ENCODE results near the gene ZNF146. TPM values are rescaled to one million over a fixed set of nuclear protein-coding genes. Genes with fewer than 3 reads are reported as not detected.
"Not testable (repeated sequence)": the region's sequence is repeated elsewhere in the genome, so short reads cannot be mapped to it uniquely, and the experiment has no call there.

The ZNF146 gene
- total and polyA plus RNA-seq, 2 experiments from 2014 or later: 60.0 to 64.6 TPM

DNA sequence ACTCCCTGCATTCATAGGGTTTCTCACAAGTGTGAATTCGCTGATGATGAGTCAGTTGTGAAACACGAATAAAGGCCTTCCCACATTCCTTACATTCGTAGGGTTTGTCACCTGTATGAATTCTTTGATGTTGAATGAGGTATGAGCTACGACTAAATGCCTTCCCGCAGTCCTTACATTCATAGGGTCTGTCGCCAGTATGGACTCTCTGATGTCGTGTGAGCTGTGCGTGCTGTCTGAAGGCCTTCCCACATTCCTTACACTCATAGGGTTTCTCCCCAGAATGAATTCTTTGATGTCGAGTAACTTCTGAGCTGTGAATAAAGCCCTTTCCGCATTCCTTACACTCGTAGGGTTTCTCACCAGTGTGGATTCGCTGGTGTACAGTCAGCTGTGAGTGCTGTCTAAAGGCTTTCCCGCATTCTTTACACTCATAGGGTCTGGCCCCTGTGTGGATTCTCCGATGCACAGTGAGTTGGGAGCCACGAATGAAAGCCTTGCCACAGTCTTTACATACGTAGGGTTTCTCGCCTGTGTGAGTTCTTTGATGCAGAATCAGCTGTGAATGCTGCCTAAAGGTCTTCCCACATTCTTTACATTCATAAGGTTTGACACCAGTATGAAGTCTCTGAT, 32.2 kb upstream of the ZNF146 start:
- Histone ChIP-seq H3K9me2 (ENCODE audit: insufficient read depth) (no peaks in the 10 kb centered on the region), H4K20me1 (ENCODE audit: insufficient read depth) (no peaks in the 10 kb centered on the region), H3K9ac (no peak overlapping the region), H3K27ac (no peak overlapping the region), H3K4me2 (ENCODE audit: unreplicated experiment) (no peak overlapping the region), H2AFZ (no peak overlapping the region), H3K4me1 (ENCODE audit: insufficient read depth) (no peaks in the 10 kb centered on the region), H3K4me3 (no peak overlapping the region), H3K36me3 (ENCODE audit: low read depth) (peaks cover 13% of the 10 kb centered on the region; the same call in 1 of the 2 replicates), H3F3A (ENCODE audit: insufficient read depth) (no peaks in the 10 kb centered on the region), H3K9me3 (ENCODE audit: low read depth) (no peaks in the 10 kb centered on the region), H3K27me3 (replicated peaks; ENCODE audit: insufficient read depth) (no peaks in the 10 kb centered on the region), H3K79me2 (ENCODE audit: insufficient read depth) (no peaks in the 10 kb centered on the region)
- in situ Hi-C loops (cut with MboI): no loop called here
- WGBS, 2 experiments (ENCODE audit: low coverage in 1 of 2, low lambda C conversion rate in 2 of 2, missing lambda C conversion rate in 2 of 2): 86 to 87% methylated on average over 17 of the region's 17 CpGs
- DNase-seq: no peak
- TF ChIP-seq EZH2 (IDR thresholded peaks at IDR 0.05; ENCODE audit: insufficient read depth, poor library complexity, severe bottlenecking): no peak
- TF ChIP-seq EZH2phosphoT487 (IDR thresholded peaks at IDR 0.05; ENCODE audit: insufficient read depth, low read depth): no peak

DNA sequence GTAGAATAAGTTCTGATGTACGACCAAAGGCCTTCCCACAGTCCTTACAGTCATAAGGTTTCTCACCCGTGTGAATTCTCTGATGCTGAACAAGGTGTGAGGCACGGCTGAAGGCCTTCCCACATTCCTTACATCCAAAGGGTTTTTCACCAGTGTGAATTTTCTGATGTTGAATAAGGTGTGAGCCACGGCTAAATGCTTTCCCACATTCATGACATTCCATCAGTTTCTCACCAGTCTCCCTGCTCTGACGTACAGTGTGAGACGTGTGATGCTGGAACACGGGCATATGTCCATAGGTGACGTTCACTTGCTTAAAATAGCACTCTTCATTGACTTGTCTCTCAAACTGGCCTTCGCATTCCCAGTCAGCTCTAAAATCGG, 31.7 kb upstream of the ZNF146 start:
- no peak for TF ChIP-seq EZH2 (IDR thresholded peaks at IDR 0.05; ENCODE audit: insufficient read depth, poor library complexity, severe bottlenecking)
- TF ChIP-seq EZH2phosphoT487 (IDR thresholded peaks at IDR 0.05; ENCODE audit: insufficient read depth, low read depth): no peak
- Histone ChIP-seq H3K36me3 (ENCODE audit: low read depth) (peaks cover 13% of the 10 kb centered on the region; the same call in 1 of the 2 replicates), H3K9ac (no peak overlapping the region), H3K9me3 (ENCODE audit: low read depth) (no peaks in the 10 kb centered on the region), H3K4me3 (no peak overlapping the region), H3K27me3 (replicated peaks; ENCODE audit: insufficient read depth) (no peaks in the 10 kb centered on the region), H3F3A (ENCODE audit: insufficient read depth) (no peaks in the 10 kb centered on the region), H3K79me2 (ENCODE audit: insufficient read depth) (no peaks in the 10 kb centered on the region), H3K4me1 (ENCODE audit: insufficient read depth) (no peaks in the 10 kb centered on the region), H4K20me1 (ENCODE audit: insufficient read depth) (no peaks in the 10 kb centered on the region), H3K4me2 (ENCODE audit: unreplicated experiment) (no peak overlapping the region), H3K9me2 (ENCODE audit: insufficient read depth) (no peaks in the 10 kb centered on the region), H3K27ac (no peak overlapping the region), H2AFZ (no peak overlapping the region)
- WGBS, 2 experiments (ENCODE audit: low coverage in 1 of 2, low lambda C conversion rate in 2 of 2, missing lambda C conversion rate in 2 of 2): 85 to 88% methylated on average over 10 of the region's 10 CpGs
- DNase-seq: no peak
- in situ Hi-C loops (cut with MboI): no loop called here

DNA sequence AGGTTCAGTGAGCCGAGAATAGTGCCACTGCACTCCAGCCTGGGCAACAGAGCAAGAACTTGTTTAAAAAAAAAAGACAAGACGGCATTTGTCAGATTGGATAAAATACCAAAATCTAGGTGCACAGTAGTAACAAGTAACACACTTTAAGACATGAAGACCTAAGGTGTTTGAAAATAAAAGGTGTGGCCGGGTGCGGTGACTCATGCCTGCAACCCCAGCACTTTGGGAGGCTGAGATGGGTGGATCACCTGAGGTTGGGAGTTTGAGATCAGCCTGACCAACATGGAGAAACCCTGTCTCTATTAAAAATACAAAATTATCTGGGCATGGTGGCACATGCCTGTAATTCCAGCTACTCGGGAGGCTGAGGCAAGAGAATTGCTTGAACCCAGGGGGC, 28.2 kb upstream of the ZNF146 start:
- H2AFZ ChIP-seq; H3K9me2 ChIP-seq (ENCODE audit: insufficient read depth); H3K9ac ChIP-seq; H3K79me2 ChIP-seq (ENCODE audit: insufficient read depth); DNase-seq; H3F3A ChIP-seq (ENCODE audit: insufficient read depth); H3K27me3 ChIP-seq (replicated peaks; ENCODE audit: insufficient read depth); H4K20me1 ChIP-seq (ENCODE audit: insufficient read depth); H3K4me3 ChIP-seq; H3K9me3 ChIP-seq (ENCODE audit: low read depth); H3K4me1 ChIP-seq (ENCODE audit: insufficient read depth); H3K4me2 ChIP-seq (ENCODE audit: unreplicated experiment); H3K27ac ChIP-seq; in situ Hi-C loops (cut with MboI): not testable (repeated sequence)
- 97 to 99% methylated on average over 5 of the region's 5 CpGs for WGBS, 2 experiments (ENCODE audit: low coverage in 1 of 2, low lambda C conversion rate in 2 of 2, missing lambda C conversion rate in 2 of 2)
- H3K36me3 ChIP-seq (ENCODE audit: low read depth): peaks cover 13% of the 10 kb centered on the region; the same call in 1 of the 2 replicates

DNA sequence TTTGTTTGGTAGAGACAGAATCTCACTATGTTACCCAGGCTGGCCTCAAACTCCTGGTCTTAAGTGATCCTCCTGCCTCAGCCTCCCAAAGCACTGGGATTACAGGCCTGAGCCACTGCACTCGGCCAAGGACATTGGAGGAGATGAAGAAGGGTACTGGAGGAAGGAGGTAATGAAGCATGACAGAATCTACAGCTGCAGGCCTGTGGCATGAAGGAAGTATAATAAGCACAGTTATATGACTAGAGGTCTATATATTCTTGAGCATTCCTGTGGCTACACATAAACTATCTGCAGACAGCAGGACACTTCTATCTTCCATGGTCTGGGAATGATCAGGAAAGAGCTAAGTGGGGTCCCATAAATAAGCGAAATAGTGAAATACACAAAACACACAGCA, 18.7 kb upstream of the ZNF146 start:
- H3K4me1 ChIP-seq (ENCODE audit: insufficient read depth): no peaks in the 10 kb centered on the region
- no peaks in the 10 kb centered on the region for H3K9me3 ChIP-seq (ENCODE audit: low read depth)
- H4K20me1 ChIP-seq (ENCODE audit: insufficient read depth): no peaks in the 10 kb centered on the region
- H2AFZ ChIP-seq: no peak overlapping the region
- H3K4me3 ChIP-seq: no peak overlapping the region
- WGBS, 2 experiments (ENCODE audit: low coverage in 1 of 2, low lambda C conversion rate in 2 of 2, missing lambda C conversion rate in 2 of 2): 95 to 98% methylated on average over 2 of the region's 2 CpGs
- no peaks in the 10 kb centered on the region for H3K9me2 ChIP-seq (ENCODE audit: insufficient read depth)
- TF ChIP-seq EZH2phosphoT487 (IDR thresholded peaks at IDR 0.05; ENCODE audit: insufficient read depth, low read depth): no peak
- no peak for TF ChIP-seq EZH2 (IDR thresholded peaks at IDR 0.05; ENCODE audit: insufficient read depth, poor library complexity, severe bottlenecking)
- no peaks in the 10 kb centered on the region for H3K79me2 ChIP-seq (ENCODE audit: insufficient read depth)
- DNase-seq: no peak
- no peaks in the 10 kb centered on the region for H3K27me3 ChIP-seq (replicated peaks; ENCODE audit: insufficient read depth)
- no peak overlapping the region for H3K27ac ChIP-seq
- H3F3A ChIP-seq (ENCODE audit: insufficient read depth): no peaks in the 10 kb centered on the region
- no peaks in the 10 kb centered on the region; the same call in 1 of the 2 replicates for H3K36me3 ChIP-seq (ENCODE audit: low read depth)
- H3K4me2 ChIP-seq (ENCODE audit: unreplicated experiment): no peak overlapping the region
- H3K9ac ChIP-seq: no peak overlapping the region
- in situ Hi-C loops (cut with MboI): no loop called here

DNA sequence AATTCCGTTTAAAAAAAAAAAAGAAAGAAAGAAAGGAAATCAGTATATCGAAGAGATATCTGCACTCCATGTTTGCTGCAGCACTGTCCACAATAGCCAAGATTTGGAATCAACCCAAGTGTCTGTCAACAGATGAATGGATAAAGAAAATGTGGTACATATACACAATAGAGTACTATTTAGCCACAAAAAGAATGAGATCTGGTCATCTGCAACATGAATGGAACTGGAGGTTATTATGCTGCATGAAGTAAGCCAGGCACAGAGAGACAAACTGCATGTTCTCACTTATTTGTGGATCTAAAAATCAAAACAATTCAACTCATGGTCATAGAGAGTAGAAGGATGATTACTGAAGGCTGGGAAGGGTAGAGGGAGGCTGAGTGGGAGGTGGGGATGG, 16.8 kb upstream of the ZNF146 start:
- Histone ChIP-seq H3K4me3 (no peak overlapping the region), H3K4me1 (ENCODE audit: insufficient read depth) (no peaks in the 10 kb centered on the region), H3K9ac (no peak overlapping the region), H3K27me3 (replicated peaks; ENCODE audit: insufficient read depth) (no peaks in the 10 kb centered on the region), H3K79me2 (ENCODE audit: insufficient read depth) (no peaks in the 10 kb centered on the region), H3K9me2 (ENCODE audit: insufficient read depth) (no peaks in the 10 kb centered on the region), H4K20me1 (ENCODE audit: insufficient read depth) (no peaks in the 10 kb centered on the region), H3K4me2 (ENCODE audit: unreplicated experiment) (no peak overlapping the region), H3K36me3 (ENCODE audit: low read depth) (no peaks in the 10 kb centered on the region; the same call in 1 of the 2 replicates), H3K9me3 (ENCODE audit: low read depth) (no peaks in the 10 kb centered on the region), H2AFZ (no peak overlapping the region), H3K27ac (no peak overlapping the region), H3F3A (ENCODE audit: insufficient read depth) (no peaks in the 10 kb centered on the region)
- 83 to 97% methylated on average over 2 of the region's 2 CpGs for whole genome bisulfite sequencing, 2 experiments (ENCODE audit: low coverage in 1 of 2, low lambda C conversion rate in 2 of 2, missing lambda C conversion rate in 2 of 2)
- TF ChIP-seq EZH2 (IDR thresholded peaks at IDR 0.05; ENCODE audit: insufficient read depth, poor library complexity, severe bottlenecking) (no peak), EZH2phosphoT487 (IDR thresholded peaks at IDR 0.05; ENCODE audit: insufficient read depth, low read depth) (no peak)
- in situ Hi-C loops (cut with MboI): no loop called here
- DNase-seq: no peak

All from GM23248 (cell line).